PFSK-1 (cell line): ENCODE data around the gene HDAC4.

ENCODE experiments used
- FOXP2 ChIP-seq: optimal IDR thresholded peaks from 2 replicates; pipeline ENCODE3; 2011; ENCODE audit warnings: borderline replicate concordance, control low read depth, inconsistent platforms; ENCODE audit not compliant: insufficient read depth; ENCODE audit errors: extremely low read length, extremely low read depth
- POLR2AphosphoS5 ChIP-seq: IDR thresholded peaks from 2 replicates; pipeline ENCODE4 v1.6.1; 2012; ENCODE audit warnings: low read depth, mild to moderate bottlenecking, control low read depth, low read length, moderate library complexity
- SIN3A ChIP-seq: IDR thresholded peaks from 2 replicates; pipeline ENCODE4 v1.6.1; 2012; ENCODE audit warnings: mild to moderate bottlenecking, low read length, moderate library complexity, borderline replicate concordance; ENCODE audit not compliant: insufficient read depth
- TAF1 ChIP-seq: IDR thresholded peaks from 2 replicates; pipeline ENCODE4 v1.6.1; 2012; ENCODE audit warnings: low read length, control low read depth, borderline replicate concordance; ENCODE audit not compliant: insufficient read depth
- TF ChIP-seq, protein P1 (sequence below), 2 experiments: IDR thresholded peaks; 2 replicates each; pipeline versions ENCODE4 v1.6.1 to v1.8.0; 2011 to 2012; ENCODE audit warnings: low read depth in 2 of 2, low read length in 2 of 2, control low read depth in 1 of 2, inconsistent platforms in 1 of 2, mild to moderate bottlenecking in 1 of 2, moderate library complexity in 1 of 2; ENCODE audit not compliant: insufficient read depth in 1 of 2

DNA sequence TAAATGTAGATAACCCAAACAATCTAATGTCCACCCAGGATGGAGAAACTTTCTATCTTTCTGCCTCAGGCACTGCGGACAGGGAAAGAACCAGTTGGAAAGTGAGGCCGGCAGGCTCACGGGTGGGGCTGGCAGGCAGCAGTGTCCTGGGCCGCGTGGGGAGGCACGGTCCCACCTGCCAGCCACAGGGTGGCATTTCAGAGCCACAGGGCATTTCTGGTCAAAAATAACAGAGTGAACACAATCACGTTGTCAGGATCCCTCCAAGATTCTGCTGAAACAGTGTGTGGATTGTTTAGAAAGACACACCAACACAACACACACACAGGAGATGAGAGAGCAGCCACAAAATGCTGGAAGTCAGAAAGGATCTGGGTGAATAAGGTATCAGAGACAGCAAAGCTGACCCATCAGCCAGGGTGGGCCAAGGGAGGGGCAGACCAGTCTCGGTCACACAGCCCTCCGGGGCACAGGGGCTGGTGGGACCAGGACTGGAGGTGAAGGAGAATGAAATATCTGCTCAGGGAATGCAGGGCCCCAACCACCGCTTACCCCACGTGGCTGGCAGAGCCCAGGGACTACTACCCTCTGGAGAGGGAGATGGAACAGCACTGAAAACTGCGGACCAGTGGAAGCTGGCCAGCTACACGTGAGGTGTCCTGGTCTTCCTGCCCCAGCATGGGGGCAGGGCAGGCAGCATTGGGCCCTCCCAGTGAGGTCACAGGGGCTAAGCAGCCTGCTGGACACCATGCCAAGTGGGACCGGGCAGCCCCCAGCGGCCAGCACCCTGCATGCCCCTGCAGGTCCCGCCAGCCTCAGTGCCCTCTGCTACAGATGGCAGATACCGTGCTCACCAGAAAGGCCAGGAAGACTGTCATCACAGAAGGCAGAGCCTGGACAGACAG lies 173.9 kb downstream of the HDAC4 start:
- TF ChIP-seq, protein P1, sequence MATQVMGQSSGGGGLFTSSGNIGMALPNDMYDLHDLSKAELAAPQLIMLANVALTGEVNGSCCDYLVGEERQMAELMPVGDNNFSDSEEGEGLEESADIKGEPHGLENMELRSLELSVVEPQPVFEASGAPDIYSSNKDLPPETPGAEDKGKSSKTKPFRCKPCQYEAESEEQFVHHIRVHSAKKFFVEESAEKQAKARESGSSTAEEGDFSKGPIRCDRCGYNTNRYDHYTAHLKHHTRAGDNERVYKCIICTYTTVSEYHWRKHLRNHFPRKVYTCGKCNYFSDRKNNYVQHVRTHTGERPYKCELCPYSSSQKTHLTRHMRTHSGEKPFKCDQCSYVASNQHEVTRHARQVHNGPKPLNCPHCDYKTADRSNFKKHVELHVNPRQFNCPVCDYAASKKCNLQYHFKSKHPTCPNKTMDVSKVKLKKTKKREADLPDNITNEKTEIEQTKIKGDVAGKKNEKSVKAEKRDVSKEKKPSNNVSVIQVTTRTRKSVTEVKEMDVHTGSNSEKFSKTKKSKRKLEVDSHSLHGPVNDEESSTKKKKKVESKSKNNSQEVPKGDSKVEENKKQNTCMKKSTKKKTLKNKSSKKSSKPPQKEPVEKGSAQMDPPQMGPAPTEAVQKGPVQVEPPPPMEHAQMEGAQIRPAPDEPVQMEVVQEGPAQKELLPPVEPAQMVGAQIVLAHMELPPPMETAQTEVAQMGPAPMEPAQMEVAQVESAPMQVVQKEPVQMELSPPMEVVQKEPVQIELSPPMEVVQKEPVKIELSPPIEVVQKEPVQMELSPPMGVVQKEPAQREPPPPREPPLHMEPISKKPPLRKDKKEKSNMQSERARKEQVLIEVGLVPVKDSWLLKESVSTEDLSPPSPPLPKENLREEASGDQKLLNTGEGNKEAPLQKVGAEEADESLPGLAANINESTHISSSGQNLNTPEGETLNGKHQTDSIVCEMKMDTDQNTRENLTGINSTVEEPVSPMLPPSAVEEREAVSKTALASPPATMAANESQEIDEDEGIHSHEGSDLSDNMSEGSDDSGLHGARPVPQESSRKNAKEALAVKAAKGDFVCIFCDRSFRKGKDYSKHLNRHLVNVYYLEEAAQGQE (IDR thresholded peaks at IDR 0.05; ENCODE audit: insufficient read depth in 1 of 2, low read depth in 2 of 2, low read length in 2 of 2), result no peak
- no peak for TF ChIP-seq TAF1
- no peak for TF ChIP-seq SIN3A
- no peak for TF ChIP-seq POLR2AphosphoS5
- TF ChIP-seq FOXP2, result no peak
